ENCODE results near the gene G2E3.
"Not testable (repeated sequence)": the region's sequence is repeated elsewhere in the genome, so short reads cannot be mapped to it uniquely, and the experiment has no call there.

Gene G2E3

GRCh38 chr14:30558675-30559555, at the start of gene G2E3:
G2E3 (plus strand) TSS chr14:30559158; CDS start chr14:30581080, 21,922 bp downstream.
- peak; percentile 82 to 88 for DNase-seq (ENCODE audit: low read depth in 2 of 2)

DNA sequence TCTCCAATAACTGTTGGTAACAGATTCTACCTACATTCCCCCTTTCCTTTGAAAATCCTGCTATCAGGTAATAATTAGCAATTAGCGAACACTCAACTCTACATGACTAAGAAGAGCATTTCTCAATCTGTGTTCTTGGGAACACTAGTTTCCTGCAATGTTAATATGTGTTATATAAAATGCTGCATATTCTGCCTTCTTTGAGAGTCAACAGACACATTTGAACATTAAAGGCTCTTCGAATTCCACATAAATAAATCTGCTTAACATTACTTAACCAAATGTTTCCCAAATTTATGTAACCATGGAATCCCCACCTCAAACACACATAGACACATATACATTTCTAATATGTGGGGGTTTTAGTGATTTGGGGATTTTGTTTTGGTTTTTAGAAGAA, 41.2 kb upstream of the G2E3 start:
- no peak for DNase-seq (ENCODE audit: low read depth in 2 of 2)

DNA sequence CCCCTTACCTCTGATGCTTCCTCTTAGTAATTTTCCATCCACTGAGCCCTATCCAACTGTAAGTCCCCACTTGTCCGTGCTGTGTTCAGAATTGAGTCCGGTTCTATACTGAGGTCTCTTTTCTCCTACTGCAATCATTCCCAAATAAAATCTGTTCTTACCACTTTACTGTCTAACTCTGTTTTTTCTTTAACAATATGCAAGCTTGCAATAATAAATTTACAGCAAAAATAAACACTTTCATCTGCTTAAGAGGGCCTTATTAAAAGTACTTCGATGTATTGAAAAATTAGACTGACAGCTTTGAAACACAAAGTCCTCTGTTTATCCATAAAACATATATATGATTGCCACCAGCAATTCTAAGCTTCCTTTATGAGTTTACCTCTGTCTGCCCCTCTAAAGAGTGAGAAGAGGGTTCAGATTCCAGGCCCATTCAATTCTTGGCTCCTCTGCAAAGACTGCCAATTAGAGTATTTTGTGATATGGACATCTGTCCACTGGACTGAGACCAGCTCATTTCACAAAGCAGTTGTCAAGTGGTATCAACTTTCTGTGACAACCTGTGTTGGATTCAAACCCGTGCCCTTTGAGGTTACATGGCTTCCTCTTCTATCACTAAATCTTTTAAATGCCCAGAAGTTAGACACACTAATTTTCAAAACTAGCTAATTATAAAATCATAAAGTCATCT, 39.9 kb upstream of the G2E3 start:
- no peak for DNase-seq (ENCODE audit: low read depth in 2 of 2)

DNA sequence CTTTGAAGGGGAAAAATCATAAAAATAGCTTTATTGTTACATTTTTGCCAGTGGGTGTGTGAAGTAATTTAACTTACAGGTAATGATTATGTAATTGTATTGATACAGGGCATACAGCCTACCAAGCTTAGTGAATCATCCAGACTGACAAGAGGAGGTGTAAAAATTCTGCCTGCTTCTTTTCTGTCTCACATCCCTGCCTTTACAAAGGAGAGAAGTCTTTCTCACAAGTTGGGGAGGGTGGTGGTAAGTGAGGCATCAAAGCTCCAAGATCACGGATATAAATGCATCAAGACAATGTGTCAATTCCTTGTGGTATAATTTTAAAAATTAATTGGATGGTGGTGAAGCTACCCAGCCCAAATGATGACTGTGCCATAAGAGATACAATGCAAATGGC, 39.0 kb upstream of the G2E3 start:
- DNase-seq (ENCODE audit: low read depth in 2 of 2) = no peak

GRCh38 chr14:30520536-30520935, 38.4 kb upstream of the G2E3 start:
- no peak for DNase-seq (ENCODE audit: low read depth in 2 of 2)

- DNase-seq (ENCODE audit: low read depth in 2 of 2) = no peak
Measured at GRCh38 chr14:30521899-30522736, 36.8 kb upstream of the G2E3 start.

GRCh38 chr14:30525833-30526232, 33.1 kb upstream of the G2E3 start:
- DNase-seq (ENCODE audit: low read depth in 2 of 2) = no peak

GRCh38 chr14:30527196-30527595, 31.8 kb upstream of the G2E3 start:
- DNase-seq (ENCODE audit: low read depth in 2 of 2) = no peak

DNA sequence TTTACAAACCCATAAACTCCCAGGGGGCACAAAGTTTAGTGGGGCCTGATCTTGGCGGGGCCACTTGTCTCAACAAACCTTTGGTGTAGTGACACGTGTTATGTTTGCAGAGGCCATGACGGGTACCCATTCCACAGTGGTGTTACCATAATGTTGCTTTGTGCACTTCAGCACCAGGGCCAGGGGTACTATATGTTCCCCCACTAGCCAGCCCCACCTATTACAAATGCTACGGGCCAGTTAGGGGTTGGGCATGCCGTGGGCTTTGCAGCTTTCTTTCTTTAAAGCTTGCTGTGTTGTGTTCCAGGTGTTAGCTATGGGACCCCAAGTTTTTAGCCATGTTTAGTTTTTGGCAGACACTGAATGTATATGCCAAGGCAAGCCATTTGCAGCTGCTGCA, 30.8 kb upstream of the G2E3 start:
- no peak for DNase-seq (ENCODE audit: low read depth in 2 of 2)

DNA sequence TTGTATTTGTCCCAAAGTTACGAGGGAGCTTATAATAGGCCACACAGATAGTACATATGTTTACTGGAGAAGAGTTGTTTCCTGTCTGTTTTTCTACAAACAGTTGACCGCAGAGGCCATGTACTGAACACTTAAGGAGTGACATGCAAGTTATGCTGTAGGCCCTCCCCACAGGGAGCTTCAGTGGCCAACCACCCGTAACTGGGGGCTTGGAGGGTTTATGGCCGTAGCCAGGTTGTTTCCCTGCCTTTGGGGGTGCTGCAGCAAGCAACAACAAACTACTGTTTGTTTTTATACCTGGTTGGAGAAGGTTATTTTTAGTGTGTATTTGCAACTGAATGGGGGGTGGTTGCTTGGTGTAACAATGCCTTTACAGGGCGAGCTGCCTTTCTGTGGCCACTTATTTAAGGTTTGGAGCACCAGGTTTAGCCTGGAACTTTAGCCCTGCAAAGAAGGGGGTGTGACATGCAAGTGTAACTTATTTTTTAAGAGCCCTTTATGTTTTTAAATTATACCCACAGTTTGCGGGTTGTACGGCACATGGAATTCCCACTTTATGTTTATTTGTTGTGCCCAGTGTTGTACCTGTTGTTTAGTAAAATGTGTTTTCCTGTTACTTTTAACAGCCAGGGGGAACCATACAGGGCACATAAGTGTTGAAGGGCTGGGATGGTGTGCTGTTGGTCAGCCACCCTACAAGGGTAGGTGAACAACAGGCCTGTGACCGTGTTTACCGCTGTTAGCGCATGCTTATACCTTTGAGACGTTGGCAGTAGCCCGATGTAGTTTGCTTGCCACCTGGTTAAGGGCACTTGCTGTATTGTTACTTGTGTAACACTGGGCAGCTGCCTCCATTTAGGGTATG, 29.9 kb upstream of the G2E3 start:
- DNase-seq (ENCODE audit: low read depth in 2 of 2) = no peak

- DNase-seq (ENCODE audit: low read depth in 2 of 2) = no peak
Measured at GRCh38 chr14:30532264-30532663, 26.7 kb upstream of the G2E3 start.

GRCh38 chr14:30533126-30533525, 25.8 kb upstream of the G2E3 start:
- no peak for DNase-seq (ENCODE audit: low read depth in 2 of 2)

GRCh38 chr14:30541318-30541717, 17.6 kb upstream of the G2E3 start:
- no peak for DNase-seq (ENCODE audit: low read depth in 2 of 2)

- not testable (repeated sequence) for DNase-seq (ENCODE audit: low read depth in 2 of 2)
Measured at GRCh38 chr14:30546735-30547134, 12.2 kb upstream of the G2E3 start.

DNA sequence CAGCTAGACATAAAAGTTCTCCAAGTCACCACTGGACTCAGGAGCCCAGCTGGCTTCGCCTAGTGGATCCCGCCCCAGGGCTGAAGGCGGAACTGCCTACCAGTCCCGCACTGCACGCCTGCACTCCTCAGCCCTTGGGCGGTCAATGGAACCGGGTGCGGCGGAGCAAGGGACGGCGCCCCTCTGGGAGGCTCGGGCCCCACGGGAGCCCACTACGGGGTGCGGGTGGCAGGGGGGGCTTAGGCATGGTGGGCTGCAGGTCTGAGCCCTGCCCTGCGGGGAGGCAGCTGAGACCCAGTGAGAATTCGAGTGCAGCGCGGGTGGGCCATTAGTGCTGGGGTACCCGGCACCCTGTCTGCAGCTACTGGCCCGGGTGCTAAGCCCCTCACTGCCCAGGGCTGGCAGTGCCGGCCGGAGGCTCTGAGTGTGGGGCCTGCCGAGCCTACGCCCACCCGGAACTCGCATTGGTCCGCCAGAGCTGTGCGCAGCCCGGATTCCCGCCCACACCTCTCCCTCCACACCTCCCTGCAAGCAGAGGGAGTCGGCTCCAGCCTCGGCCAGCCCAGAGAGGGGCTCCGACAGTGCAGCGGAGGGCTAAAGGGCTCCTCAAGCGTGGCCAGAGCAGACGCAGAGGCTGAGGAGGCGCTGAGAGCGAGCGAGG, 11.4 kb upstream of the G2E3 start:
- no peak for DNase-seq (ENCODE audit: low read depth in 2 of 2)

GRCh38 chr14:30550335-30550734, 8.6 kb upstream of the G2E3 start:
- DNase-seq (ENCODE audit: low read depth in 2 of 2) = no peak

GRCh38 chr14:30551460-30551859, 7.5 kb upstream of the G2E3 start:
- no peak for DNase-seq (ENCODE audit: low read depth in 2 of 2)

GRCh38 chr14:30553311-30553989, 5.5 kb upstream of the G2E3 start:
- DNase-seq (ENCODE audit: low read depth in 2 of 2) = no peak

DNA sequence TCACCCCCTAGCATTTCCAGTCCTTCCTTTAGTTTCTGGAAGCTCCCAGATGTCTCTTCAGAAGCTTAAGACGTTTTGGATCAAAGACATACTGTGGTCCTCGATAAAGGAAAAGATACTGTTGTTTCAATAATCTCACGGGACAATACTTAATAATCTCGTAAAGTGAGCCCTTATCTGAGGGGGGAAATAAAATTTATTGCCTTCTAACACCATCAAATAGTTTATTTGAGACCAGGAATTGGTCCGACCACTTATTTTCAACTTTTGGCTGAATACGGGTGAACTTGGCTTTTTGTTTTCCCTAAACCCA, 640 bp upstream of the G2E3 start:
- no peak for DNase-seq (ENCODE audit: low read depth in 2 of 2)

DNA sequence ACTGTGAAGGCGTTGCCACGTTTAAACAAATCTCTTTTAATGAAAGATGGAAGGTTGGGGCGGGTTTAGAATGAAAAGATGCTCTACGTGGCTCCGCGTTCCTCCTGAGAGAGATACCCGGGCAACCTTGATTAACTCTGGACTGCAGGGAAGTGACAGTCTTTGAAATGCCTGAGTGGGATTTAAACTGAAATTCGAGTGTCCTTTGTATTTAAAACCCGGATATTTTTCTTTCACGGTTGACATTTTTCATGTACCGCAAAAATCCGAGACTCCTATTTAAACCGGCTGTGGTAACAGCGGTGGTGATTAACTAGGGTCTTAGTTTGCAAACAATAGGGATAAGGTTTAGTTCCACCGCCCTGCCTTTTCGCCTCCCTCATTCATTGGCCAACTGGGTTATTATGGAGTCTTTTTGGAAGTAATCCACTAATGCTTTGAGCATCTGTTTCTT, 707 bp downstream of the G2E3 start:
- DNase-seq (ENCODE audit: low read depth in 2 of 2) = no peak
